Heart left ventricle (tissue), 13 donors: ENCODE measurements around the gene MAML3.

Source experiments
- CTCF ChIP-seq, 12 donors: fragments of 200-600 bp; sonication (generic) in 4 of 12; IDR thresholded peaks; one replicate each; pipeline versions ENCODE4 v1.5.0 to v1.8.0; 2018 to 2022; ENCODE audit warnings: antibody characterized with exemption in 12 of 12, mild to moderate bottlenecking in 5 of 12
- POLR2A ChIP-seq, 2 donors: fragments of 450-650 bp; IDR thresholded peaks; one replicate each; pipeline ENCODE4 v1.6.1; 2017; ENCODE audit warnings: antibody characterized with exemption in 2 of 2, mild to moderate bottlenecking in 2 of 2, moderate library complexity in 2 of 2
- donor health status: ischemic (EF 13 %, LVEDD 7.1; RV severe dilation, severe dysfunction).
- donor health status: DM: no; HTN: yes; CAD: no.
- donor health status: DM: no; HTN: no; CAD: no.
- donor health status: ischemic (EF 25% LVEDD 6.9; RV normal size, moderate dysfunction).
- donor health status: ischemic (EF 25% LVEDD 5.7; RV mildly dilated, moderate dysfunction).
- donor health status: ischemic (EF 35%, LVEDD 5.7; RV mildly dilated, moderate dysfunction).
- donor health status: nonischemic (EF 11% LVEDD 7.7; RV severe dilation, severe dysfunction).
- donor health status: DM: yes; HTN: yes; CAD: no.
- donor health status: PGD.
- donor health status: ischemic (EF 29% LVEDD 5.4; RV normal size, mild dysfunction).
- donor health status: nonischemic (EF 23%, LVEDD 6.1; RV moderate dilation, normal function).

GRCh38 chr4:140061659-140062289 lies 92.2 kb downstream of the MAML3 start:
- TF ChIP-seq CTCF (IDR thresholded peaks at IDR 0.05): no peak
- no peak for TF ChIP-seq POLR2A (IDR thresholded peaks at IDR 0.05)
